ENCODE data around the gene NCAM1. TPM values are rescaled to one million over a fixed set of nuclear protein-coding genes. Genes with fewer than 3 reads are reported as not detected.

Gene NCAM1
- total and polyA plus RNA-seq, 9 of the 15 experiments (the other 6 are each of a cell fraction or from before 2014, with no cell fraction given), result 0.09 to 0.23 TPM; not detected in 7

DNA sequence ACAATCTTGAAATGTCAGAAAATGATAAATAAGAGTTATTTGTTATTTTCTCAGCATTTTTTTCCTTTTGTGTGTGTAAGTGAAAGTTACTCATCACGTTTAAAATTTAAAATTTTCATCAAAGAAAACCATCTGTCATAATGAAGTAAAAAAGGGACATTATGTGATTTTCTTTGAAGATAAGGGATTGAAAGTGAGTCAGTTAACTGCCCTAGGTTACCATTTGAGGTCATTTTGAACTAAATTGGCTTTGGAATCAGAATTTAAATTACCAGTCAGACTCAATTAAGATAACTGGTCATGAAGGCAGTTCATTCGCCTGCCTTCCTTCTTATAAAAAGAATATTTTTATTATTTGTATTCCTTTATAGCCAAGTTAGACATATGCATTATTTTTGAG, 14.3 kb downstream of the NCAM1 start (continued):
- TF ChIP-seq GTF2F1 (IDR thresholded peaks at IDR 0.05; ENCODE audit: low read depth, low read length) (no peak), TBL1XR1 (IDR thresholded peaks at IDR 0.05; ENCODE audit: low read length in 2 of 2) (no peak), ZNF184 (CRISPR knock-in tag; IDR thresholded peaks at IDR 0.05) (no peak), HDGF (IDR thresholded peaks at IDR 0.05) (no peak), XRCC4 (IDR thresholded peaks at IDR 0.05; ENCODE audit: extremely low read depth, insufficient read depth, insufficient read length) (no peak), SMARCB1 (IDR thresholded peaks at IDR 0.05; ENCODE audit: insufficient read length, low read depth) (no peak), SMARCA5 (IDR thresholded peaks at IDR 0.05) (no peak), YBX1 (IDR thresholded peaks at IDR 0.05) (no peak)
- TF ChIP-seq, protein P1, sequence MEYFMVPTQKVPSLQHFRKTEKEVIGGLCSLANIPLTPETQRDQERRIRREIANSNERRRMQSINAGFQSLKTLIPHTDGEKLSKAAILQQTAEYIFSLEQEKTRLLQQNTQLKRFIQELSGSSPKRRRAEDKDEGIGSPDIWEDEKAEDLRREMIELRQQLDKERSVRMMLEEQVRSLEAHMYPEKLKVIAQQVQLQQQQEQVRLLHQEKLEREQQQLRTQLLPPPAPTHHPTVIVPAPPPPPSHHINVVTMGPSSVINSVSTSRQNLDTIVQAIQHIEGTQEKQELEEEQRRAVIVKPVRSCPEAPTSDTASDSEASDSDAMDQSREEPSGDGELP (CRISPR knock-in tag; IDR thresholded peaks at IDR 0.05; ENCODE audit: borderline replicate concordance), result no peak
- TF ChIP-seq, protein P2, sequence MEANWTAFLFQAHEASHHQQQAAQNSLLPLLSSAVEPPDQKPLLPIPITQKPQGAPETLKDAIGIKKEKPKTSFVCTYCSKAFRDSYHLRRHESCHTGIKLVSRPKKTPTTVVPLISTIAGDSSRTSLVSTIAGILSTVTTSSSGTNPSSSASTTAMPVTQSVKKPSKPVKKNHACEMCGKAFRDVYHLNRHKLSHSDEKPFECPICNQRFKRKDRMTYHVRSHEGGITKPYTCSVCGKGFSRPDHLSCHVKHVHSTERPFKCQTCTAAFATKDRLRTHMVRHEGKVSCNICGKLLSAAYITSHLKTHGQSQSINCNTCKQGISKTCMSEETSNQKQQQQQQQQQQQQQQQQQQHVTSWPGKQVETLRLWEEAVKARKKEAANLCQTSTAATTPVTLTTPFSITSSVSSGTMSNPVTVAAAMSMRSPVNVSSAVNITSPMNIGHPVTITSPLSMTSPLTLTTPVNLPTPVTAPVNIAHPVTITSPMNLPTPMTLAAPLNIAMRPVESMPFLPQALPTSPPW (CRISPR knock-in tag; IDR thresholded peaks at IDR 0.05), result no peak
- TF ChIP-seq, protein P3, sequence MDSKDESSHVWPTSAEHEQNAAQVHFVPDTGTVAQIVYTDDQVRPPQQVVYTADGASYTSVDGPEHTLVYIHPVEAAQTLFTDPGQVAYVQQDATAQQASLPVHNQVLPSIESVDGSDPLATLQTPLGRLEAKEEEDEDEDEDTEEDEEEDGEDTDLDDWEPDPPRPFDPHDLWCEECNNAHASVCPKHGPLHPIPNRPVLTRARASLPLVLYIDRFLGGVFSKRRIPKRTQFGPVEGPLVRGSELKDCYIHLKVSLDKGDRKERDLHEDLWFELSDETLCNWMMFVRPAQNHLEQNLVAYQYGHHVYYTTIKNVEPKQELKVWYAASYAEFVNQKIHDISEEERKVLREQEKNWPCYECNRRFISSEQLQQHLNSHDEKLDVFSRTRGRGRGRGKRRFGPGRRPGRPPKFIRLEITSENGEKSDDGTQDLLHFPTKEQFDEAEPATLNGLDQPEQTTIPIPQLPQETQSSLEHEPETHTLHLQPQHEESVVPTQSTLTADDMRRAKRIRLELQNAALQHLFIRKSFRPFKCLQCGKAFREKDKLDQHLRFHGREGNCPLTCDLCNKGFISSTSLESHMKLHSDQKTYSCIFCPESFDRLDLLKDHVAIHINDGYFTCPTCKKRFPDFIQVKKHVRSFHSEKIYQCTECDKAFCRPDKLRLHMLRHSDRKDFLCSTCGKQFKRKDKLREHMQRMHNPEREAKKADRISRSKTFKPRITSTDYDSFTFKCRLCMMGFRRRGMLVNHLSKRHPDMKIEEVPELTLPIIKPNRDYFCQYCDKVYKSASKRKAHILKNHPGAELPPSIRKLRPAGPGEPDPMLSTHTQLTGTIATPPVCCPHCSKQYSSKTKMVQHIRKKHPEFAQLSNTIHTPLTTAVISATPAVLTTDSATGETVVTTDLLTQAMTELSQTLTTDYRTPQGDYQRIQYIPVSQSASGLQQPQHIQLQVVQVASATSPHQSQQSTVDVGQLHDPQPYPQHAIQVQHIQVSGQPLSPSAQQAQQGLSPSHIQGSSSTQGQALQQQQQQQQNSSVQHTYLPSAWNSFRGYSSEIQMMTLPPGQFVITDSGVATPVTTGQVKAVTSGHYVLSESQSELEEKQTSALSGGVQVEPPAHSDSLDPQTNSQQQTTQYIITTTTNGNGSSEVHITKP (IDR thresholded peaks at IDR 0.05; ENCODE audit: partially characterized antibody), result no peak

All from K562 (cell line).